Upper lobe of left lung (tissue), 6 donors: Measurements from ENCODE around the gene PRDM16. TPM values are rescaled to one million over a fixed set of nuclear protein-coding genes. Genes with fewer than 3 reads are reported as not detected.
A peak's percentile ranks its signal among the peaks of the same experiment; 100 is the strongest.

ENCODE experiments used
- ATAC-seq, 2 donors: fragments of 200-7000 bp; cut with Tn5 transposase; one replicate each; pipeline ENCODE4 v1.9.1; 2022; ENCODE audit warnings: mild to moderate bottlenecking in 2 of 2, moderate library complexity in 2 of 2; ENCODE audit not compliant: low FRiP score in 2 of 2
- DNase-seq, 2 donors: peaks; one replicate each; pipeline ENCODE4 v3.0.0-alpha.2; 2019 to 2020
- H3K27ac ChIP-seq, 4 donors: fragments of 200-600 bp; sonication (generic); one replicate each; pipeline ENCODE4 v1.5.1; 2016 to 2019
- H3K27me3 ChIP-seq, 4 donors: fragments of 200-600 bp; sonication (generic); one replicate each; pipeline ENCODE4 v1.5.1; 2017 to 2019
- H3K36me3 ChIP-seq, 4 donors: fragments of 200-600 bp; sonication (generic); one replicate each; pipeline ENCODE4 v1.5.1; 2016 to 2019
- H3K4me1 ChIP-seq, 4 donors: fragments of 200-600 bp; sonication (generic); one replicate each; pipeline ENCODE4 v1.5.1; 2018 to 2019
- H3K4me3 ChIP-seq, 4 donors: fragments of 200-600 bp; sonication (generic); one replicate each; pipeline ENCODE4 v1.5.1; 2017 to 2019; ENCODE audit warnings: mild to moderate bottlenecking in 2 of 4, moderate library complexity in 1 of 4
- H3K9me3 ChIP-seq, 4 donors: fragments of 200-600 bp; sonication (generic); one replicate each; pipeline ENCODE4 v1.5.1; 2018 to 2019
- CTCF ChIP-seq, 6 experiments: fragments of 450-650 bp in 4 of 6; fragments of 200-600 bp in 2 of 6; sonication (generic) in 2 of 6; IDR thresholded peaks; one replicate each; pipeline ENCODE4 v1.5.1; 2016 to 2019; ENCODE audit warnings: antibody characterized with exemption in 6 of 6
- EP300 ChIP-seq, 4 donors: sonication (generic); formaldehyde crosslinking; IDR thresholded peaks; one replicate each; pipeline ENCODE4 v1.5.1; 2017; ENCODE audit warnings: antibody characterized with exemption in 4 of 4, control low read depth in 2 of 4
- POLR2A ChIP-seq, 4 donors: fragments of 450-650 bp; IDR thresholded peaks; one replicate each; pipeline ENCODE4 v1.5.1; 2016 to 2017; ENCODE audit warnings: antibody characterized with exemption in 4 of 4, mild to moderate bottlenecking in 2 of 4
- POLR2AphosphoS5 ChIP-seq, 2 donors: sonication (generic); formaldehyde crosslinking; IDR thresholded peaks; one replicate each; pipeline ENCODE4 v1.5.1; 2017; ENCODE audit warnings: antibody characterized with exemption in 2 of 2
- WGBS, 2 donors: methylation state at CpG; one replicate each; pipeline ENCODE4 v1.1.5; 2017 to 2018; 5-methylcytosine and 5-hydroxymethylcytosine counted together
- total RNA-seq, 6 donors: library from RNA; depleted of rRNA in 4 of 6; stranded (reverse); fragments of >200 nt in 4 of 6; gene quantifications; one replicate each; pipeline versions ENCODE4 v1.1.0 to v1.2.1, GENCODE V29; 2016 to 2021
- donor health status: DM: no; HTN: no; CAD: no; lungs with moderate emphysema.
- donor health status: DM: no; HTN: yes; CAD: no; lungs with severe emphysema.

The PRDM16 gene
- total RNA-seq, 6 donors from 2014 or later: 12.3 to 54.5 (median 21.2) TPM

GRCh38 chr1:3461934-3462275 is 392.9 kb downstream of the PRDM16 start:
- no peak for ATAC-seq
- Histone ChIP-seq H3K27ac (no peak overlapping the region), H3K4me1 (peaks cover 0 to 12% (median 9%) of the 10 kb centered on the region in 4 donors), H3K4me3 (no peak overlapping the region), H3K9me3 (no peaks in the 10 kb centered on the region), H3K36me3 (no peaks in the 10 kb centered on the region), H3K27me3 (no peaks in the 10 kb centered on the region)
- DNase-seq: peak in 1 of 2 donors; percentile 64
- TF ChIP-seq CTCF (IDR thresholded peaks at IDR 0.05) (no peak), POLR2A (IDR thresholded peaks at IDR 0.05) (no peak), EP300 (IDR thresholded peaks at IDR 0.05) (no peak), POLR2AphosphoS5 (IDR thresholded peaks at IDR 0.05) (no peak)
- WGBS, 2 donors: 93 to 94% methylated on average over 11 to 13 of the region's 13 CpGs

GRCh38 chr1:3462356-3463012 is 393.5 kb downstream of the PRDM16 start:
- no peaks in the 10 kb centered on the region for H3K9me3 ChIP-seq
- TF ChIP-seq POLR2AphosphoS5 (IDR thresholded peaks at IDR 0.05) (no peak), CTCF (IDR thresholded peaks at IDR 0.05) (no peak), POLR2A (IDR thresholded peaks at IDR 0.05) (no peak), EP300 (IDR thresholded peaks at IDR 0.05) (no peak)
- no peaks in the 10 kb centered on the region for H3K36me3 ChIP-seq
- peak in 1 of 2 donors; percentile 60 for DNase-seq
- WGBS, 2 donors: 40 to 94% methylated on average over 1 to 6 of the region's 16 CpGs
- no peak overlapping the region for H3K27ac ChIP-seq
- peaks cover 0 to 12% (median 9%) of the 10 kb centered on the region in 4 donors for H3K4me1 ChIP-seq
- H3K4me3 ChIP-seq: no peak overlapping the region
- ATAC-seq: no peak
- no peaks in the 10 kb centered on the region for H3K27me3 ChIP-seq

- H3K36me3 ChIP-seq: no peaks in the 10 kb centered on the region
- TF ChIP-seq POLR2A (IDR thresholded peaks at IDR 0.05): no peak
- TF ChIP-seq POLR2AphosphoS5 (IDR thresholded peaks at IDR 0.05): no peak
- no peak for TF ChIP-seq CTCF (IDR thresholded peaks at IDR 0.05)
- TF ChIP-seq EP300 (IDR thresholded peaks at IDR 0.05): no peak
- 96 to 100% methylated on average over 1 to 9 of the region's 22 CpGs for WGBS, 2 donors
- no peak overlapping the region for H3K4me3 ChIP-seq
- no peak overlapping the region for H3K27ac ChIP-seq
- ATAC-seq (no peak), DNase-seq (peak in 1 of 2 donors; percentile 74)
- H3K9me3 ChIP-seq: no peaks in the 10 kb centered on the region
- peaks cover 0 to 7% (median 5%) of the 10 kb centered on the region in 4 donors for H3K4me1 ChIP-seq
- H3K27me3 ChIP-seq: no peaks in the 10 kb centered on the region
Observed at GRCh38 chr1:3463013-3463385, 394.0 kb downstream of the PRDM16 start.

- Histone ChIP-seq H3K27ac (no peak overlapping the region), H3K27me3 (no peaks in the 10 kb centered on the region), H3K4me1 (peaks cover 0 to 2% (median under 1%) of the 10 kb centered on the region in 4 donors), H3K36me3 (no peaks in the 10 kb centered on the region), H3K4me3 (no peak overlapping the region), H3K9me3 (no peaks in the 10 kb centered on the region)
- TF ChIP-seq POLR2A (IDR thresholded peaks at IDR 0.05): no peak
- no peak for TF ChIP-seq EP300 (IDR thresholded peaks at IDR 0.05)
- no peak for TF ChIP-seq POLR2AphosphoS5 (IDR thresholded peaks at IDR 0.05)
- no peak for TF ChIP-seq CTCF (IDR thresholded peaks at IDR 0.05)
- ATAC-seq (no peak), DNase-seq (no peak)
- WGBS, 2 donors: 88 to 98% methylated on average over 12 to 20 of the region's 20 CpGs
Observed at GRCh38 chr1:3463408-3463863, 394.4 kb downstream of the PRDM16 start.
